ENCODE results near the gene COL5A3. TPM values are rescaled to one million over a fixed set of nuclear protein-coding genes. Genes with fewer than 3 reads are reported as not detected.
A peak's percentile ranks its signal among the peaks of the same experiment; 100 is the strongest.
"Not testable (repeated sequence)": the region's sequence is repeated elsewhere in the genome, so short reads cannot be mapped to it uniquely, and the experiment has no call there.

COL5A3 gene
- total RNA-seq, 1 donor from 2014 or later: 0.63 TPM

GRCh38 chr19:9935506-9936325, 74.6 kb downstream of the COL5A3 start:
- no peak for DNase-seq
- H3K27ac Mint-ChIP-seq: no peak overlapping the region
- H3K27me3 Mint-ChIP-seq: peaks cover 49% of the 10 kb centered on the region
- no peaks in the 10 kb centered on the region for H3K36me3 Mint-ChIP-seq (ENCODE audit: low read depth)
- no peaks in the 10 kb centered on the region for H3K9me3 Mint-ChIP-seq
- intact Hi-C loops (cut with micrococcal nuclease): loop anchor here (10.0 kb wide), 1 partner anchor 179 kb away; the partner anchor contains the start of genes EIF3G and P2RY11
- peaks cover 10% of the 10 kb centered on the region for H3K4me1 Mint-ChIP-seq
- peak overlapping the region; percentile 39 for H3K4me3 Mint-ChIP-seq

GRCh38 chr19:9934132-9934950, 76.0 kb downstream of the COL5A3 start:
- intact Hi-C loops (cut with micrococcal nuclease): loop anchor here (1.0 to 10.0 kb wide), 5 partner anchors 66 to 453 kb away; partner anchors contain the start of genes EIF3G and P2RY11
- DNase-seq: peak; percentile 94
- Mint-ChIP-seq H3K9me3 (no peaks in the 10 kb centered on the region), H3K4me3 (no peak overlapping the region), H3K36me3 (ENCODE audit: low read depth) (no peaks in the 10 kb centered on the region), H3K4me1 (peaks cover 11% of the 10 kb centered on the region), H3K27ac (no peak overlapping the region), H3K27me3 (peaks cover 46% of the 10 kb centered on the region)

- H3K4me3 Mint-ChIP-seq: no peak overlapping the region
- H3K36me3 Mint-ChIP-seq (ENCODE audit: low read depth): no peaks in the 10 kb centered on the region
- intact Hi-C loops (cut with micrococcal nuclease): loop anchor here (5.0 to 10.0 kb wide), 2 partner anchors 182 to 454 kb away; partner anchors contain the start of genes EIF3G and P2RY11
- H3K27me3 Mint-ChIP-seq: peaks cover 44% of the 10 kb centered on the region
- H3K27ac Mint-ChIP-seq: no peak overlapping the region
- no peak for DNase-seq
- peaks cover 11% of the 10 kb centered on the region for H3K4me1 Mint-ChIP-seq
- H3K9me3 Mint-ChIP-seq: no peaks in the 10 kb centered on the region
These were observed 77.5 kb downstream of the COL5A3 start for GRCh38 chr19:9932835-9933234.

- intact Hi-C loops (cut with micrococcal nuclease): loop anchor here (5.0 to 10.0 kb wide), 2 partner anchors 183 to 456 kb away; partner anchors contain the start of genes EIF3G and P2RY11
- Mint-ChIP-seq H3K36me3 (ENCODE audit: low read depth) (no peaks in the 10 kb centered on the region), H3K27ac (peak overlapping the region; percentile 39), H3K27me3 (peaks cover 32% of the 10 kb centered on the region), H3K4me3 (no peak overlapping the region), H3K9me3 (no peaks in the 10 kb centered on the region), H3K4me1 (peaks cover 7% of the 10 kb centered on the region)
- DNase-seq: no peak
These were observed 78.7 kb downstream of the COL5A3 start for GRCh38 chr19:9931629-9932028.

- no peaks in the 10 kb centered on the region for H3K36me3 Mint-ChIP-seq (ENCODE audit: low read depth)
- H3K9me3 Mint-ChIP-seq: no peaks in the 10 kb centered on the region
- H3K27ac Mint-ChIP-seq: no peak overlapping the region
- peaks cover 7% of the 10 kb centered on the region for H3K27me3 Mint-ChIP-seq
- no peak overlapping the region for H3K4me3 Mint-ChIP-seq
- DNase-seq: no peak
- intact Hi-C loops (cut with micrococcal nuclease): no loop called here
- H3K4me1 Mint-ChIP-seq: no peaks in the 10 kb centered on the region
These were observed 86.9 kb downstream of the COL5A3 start for GRCh38 chr19:9923440-9923839.

GRCh38 chr19:9922782-9923379, 87.4 kb downstream of the COL5A3 start:
- H3K4me3 Mint-ChIP-seq; H3K36me3 Mint-ChIP-seq (ENCODE audit: low read depth); H3K9me3 Mint-ChIP-seq; H3K4me1 Mint-ChIP-seq; H3K27me3 Mint-ChIP-seq; DNase-seq; intact Hi-C loops (cut with micrococcal nuclease); H3K27ac Mint-ChIP-seq: not testable (repeated sequence)

- DNase-seq: no peak
- Mint-ChIP-seq H3K4me1 (peaks cover 6% of the 10 kb centered on the region), H3K27ac (no peak overlapping the region), H3K27me3 (peaks cover 22% of the 10 kb centered on the region), H3K9me3 (no peaks in the 10 kb centered on the region), H3K4me3 (no peak overlapping the region), H3K36me3 (ENCODE audit: low read depth) (no peaks in the 10 kb centered on the region)
- intact Hi-C loops (cut with micrococcal nuclease): loop anchor here (10.0 kb wide), 1 partner anchor 293 kb away; the partner anchor contains the start of gene ZNF561
These were observed 93.0 kb downstream of the COL5A3 start for GRCh38 chr19:9917321-9917720.

- no peak overlapping the region for H3K27ac Mint-ChIP-seq
- peaks cover 6% of the 10 kb centered on the region for H3K4me1 Mint-ChIP-seq
- no peak for DNase-seq
- intact Hi-C loops (cut with micrococcal nuclease): loop anchor here (10.0 kb wide), 1 partner anchor 292 kb away; the partner anchor contains the start of gene ZNF561
- H3K36me3 Mint-ChIP-seq (ENCODE audit: low read depth): no peaks in the 10 kb centered on the region
- peaks cover 22% of the 10 kb centered on the region for H3K27me3 Mint-ChIP-seq
- H3K4me3 Mint-ChIP-seq: no peak overlapping the region
- no peaks in the 10 kb centered on the region for H3K9me3 Mint-ChIP-seq
These were observed 93.6 kb downstream of the COL5A3 start for GRCh38 chr19:9916719-9917118.

- peak overlapping the region; percentile 69 for H3K4me3 Mint-ChIP-seq
- peak overlapping the region; percentile 27 for H3K27ac Mint-ChIP-seq
- DNase-seq: peak; percentile 94
- H3K36me3 Mint-ChIP-seq (ENCODE audit: low read depth): no peaks in the 10 kb centered on the region
- H3K9me3 Mint-ChIP-seq: no peaks in the 10 kb centered on the region
- peaks cover 23% of the 10 kb centered on the region for H3K27me3 Mint-ChIP-seq
- intact Hi-C loops (cut with micrococcal nuclease): loop anchor here (1.0 to 10.0 kb wide), 3 partner anchors 51 to 290 kb away; partner anchors contain the start of genes PIN1 and ZNF561
- H3K4me1 Mint-ChIP-seq: peaks cover 6% of the 10 kb centered on the region
These were observed 95.7 kb downstream of the COL5A3 start for GRCh38 chr19:9914315-9915207.

- Mint-ChIP-seq H3K9me3 (no peaks in the 10 kb centered on the region), H3K27ac (no peak overlapping the region), H3K27me3 (peaks cover 29% of the 10 kb centered on the region), H3K36me3 (ENCODE audit: low read depth) (no peaks in the 10 kb centered on the region), H3K4me1 (peaks cover 6% of the 10 kb centered on the region), H3K4me3 (peak overlapping the region; percentile 69)
- intact Hi-C loops (cut with micrococcal nuclease): loop anchor here (1.0 to 10.0 kb wide), 3 partner anchors 51 to 289 kb away; partner anchors contain the start of genes PIN1 and ZNF561
- DNase-seq: no peak
These were observed 96.3 kb downstream of the COL5A3 start for GRCh38 chr19:9914001-9914314.

- intact Hi-C loops (cut with micrococcal nuclease): loop anchor here (5.0 to 10.0 kb wide), 2 partner anchors 76 to 289 kb away; partner anchors contain the start of genes PIN1 and ZNF561
- H3K4me1 Mint-ChIP-seq: peaks cover 6% of the 10 kb centered on the region
- no peaks in the 10 kb centered on the region for H3K36me3 Mint-ChIP-seq (ENCODE audit: low read depth)
- peak; percentile 66 for DNase-seq
- H3K9me3 Mint-ChIP-seq: no peaks in the 10 kb centered on the region
- H3K4me3 Mint-ChIP-seq: no peak overlapping the region
- H3K27ac Mint-ChIP-seq: no peak overlapping the region
- H3K27me3 Mint-ChIP-seq: peaks cover 27% of the 10 kb centered on the region
These were observed 96.9 kb downstream of the COL5A3 start for GRCh38 chr19:9913237-9914000.
